Endodermal cell (in vitro differentiated cells): ENCODE results near the gene NT5DC1. TPM values are rescaled to one million over a fixed set of nuclear protein-coding genes. Genes with fewer than 3 reads are reported as not detected.

Experiments used
- DNase-seq: peaks from one replicate; pipeline ENCODE4 v3.0.0-alpha.2; 2017
- H3K27ac ChIP-seq: 2 replicates; pipeline ENCODE4 v1.5.1; 2013; ENCODE audit warnings: mild to moderate bottlenecking, low read depth, low read length, moderate library complexity
- H3K27me3 ChIP-seq: 2 replicates; pipeline ENCODE4 v1.6.1; 2013; ENCODE audit warnings: mild to moderate bottlenecking, low read length, moderate library complexity; ENCODE audit not compliant: insufficient read depth, control insufficient read depth, poor library complexity, severe bottlenecking
- H3K36me3 ChIP-seq: 2 replicates; pipeline ENCODE4 v1.7.0; 2013; ENCODE audit warnings: mild to moderate bottlenecking, low read length, moderate library complexity; ENCODE audit not compliant: control insufficient read depth, insufficient read depth
- H3K4me1 ChIP-seq: one replicate; pipeline ENCODE4 v1.7.0; 2013; ENCODE audit warnings: low read length; ENCODE audit not compliant: control insufficient read depth, insufficient read depth
- H3K4me3 ChIP-seq: 2 replicates; pipeline ENCODE4 v1.5.1; 2013; ENCODE audit warnings: mild to moderate bottlenecking, low read length, moderate library complexity
- H3K9ac ChIP-seq: 2 replicates; pipeline ENCODE4 v1.6.1; 2013; ENCODE audit warnings: mild to moderate bottlenecking, low read length, moderate library complexity; ENCODE audit not compliant: poor library complexity, severe bottlenecking; ENCODE audit errors: extremely low read depth
- H3K9me3 ChIP-seq: 2 replicates; pipeline ENCODE4 v1.6.1; 2013; ENCODE audit warnings: mild to moderate bottlenecking, low read length, moderate library complexity; ENCODE audit not compliant: control insufficient read depth
- H3K27ac Mint-ChIP-seq: 2 replicates; pipeline ENCODE4 v1.8.0; 2020; ENCODE audit warnings: mixed read lengths
- H3K27me3 Mint-ChIP-seq: 2 replicates; pipeline ENCODE4 v1.8.0; 2021; ENCODE audit warnings: mild to moderate bottlenecking, mixed read lengths; ENCODE audit not compliant: insufficient read depth
- H3K36me3 Mint-ChIP-seq: 2 replicates; pipeline ENCODE4 v1.8.0; 2020; ENCODE audit warnings: low read depth, mixed read lengths
- H3K4me1 Mint-ChIP-seq: 2 replicates; pipeline ENCODE4 v1.8.0; 2020; ENCODE audit warnings: mixed read lengths
- H3K4me3 Mint-ChIP-seq: 2 replicates; pipeline ENCODE4 v1.8.0; 2020; ENCODE audit warnings: mild to moderate bottlenecking, moderate library complexity, mixed read lengths
- H3K9me3 Mint-ChIP-seq: 2 replicates; pipeline ENCODE4 v1.8.0; 2020; ENCODE audit warnings: mild to moderate bottlenecking, mixed read lengths
- CTCF ChIP-seq: fragments of 200-600 bp; sonication (generic); conservative IDR thresholded peaks from 2 replicates; pipeline ENCODE4 v1.5.0; 2021; ENCODE audit warnings: antibody characterized with exemption, mild to moderate bottlenecking
- whole genome bisulfite sequencing, 2 experiments: methylation state at CpG; one replicate each; pipeline versions ENCODE4 v1.1.5 to v1.1.7; 2013; ENCODE audit warnings: missing lambda C conversion rate in 2 of 2, mixed read lengths in 1 of 2; ENCODE audit not compliant: insufficient coverage in 1 of 2, insufficient read length in 1 of 2; 5-methylcytosine and 5-hydroxymethylcytosine counted together
- total RNA-seq, 2 donors: library from RNA; stranded (reverse); fragmentation: NEBNext Ultra II Directional in 1 of 2; extraction: Animal tissue kit (Norgen Biotek cat#: 25700) in 1 of 2; gene quantifications; 2 replicates in 1 of 2; 3 replicates in 1 of 2; pipeline ENCODE4 v1.2.1, GENCODE V29; 2021

Gene NT5DC1
- total RNA-seq, 2 donors from 2014 or later, result 83.0 to 136 TPM

- Mint-ChIP-seq H3K27ac (no peak overlapping the region), H3K4me1 (peaks cover 15% of the 10 kb centered on the region), H3K27me3 (no peaks in the 10 kb centered on the region), H3K9me3 (no peaks in the 10 kb centered on the region), H3K4me3 (no peak overlapping the region), H3K36me3 (peaks cover 32% of the 10 kb centered on the region)
- Histone ChIP-seq H3K27me3 (no peaks in the 10 kb centered on the region), H3K27ac (no peak overlapping the region), H3K36me3 (peaks cover 47% of the 10 kb centered on the region), H3K4me1 (no peaks in the 10 kb centered on the region), H3K9me3 (no peaks in the 10 kb centered on the region), H3K9ac (no peak overlapping the region), H3K4me3 (no peak overlapping the region)
- no peak for TF ChIP-seq CTCF
- no peak for DNase-seq
- 63 to 84% methylated on average over 2 to 3 of the region's 3 CpGs for WGBS, 2 experiments
These were observed 32.8 kb downstream of the NT5DC1 start for GRCh38 chr6:116133453-116133852.

- peaks cover 21% of the 10 kb centered on the region for H3K4me1 Mint-ChIP-seq
- H3K36me3 ChIP-seq, result peaks cover 47% of the 10 kb centered on the region
These were observed 35.7 kb downstream of the NT5DC1 start for GRCh38 chr6:116136373-116136772.

GRCh38 chr6:116136933-116137340, 36.3 kb downstream of the NT5DC1 start:
- TF ChIP-seq CTCF, result no peak

More at GRCh38 chr6:116136373-116136772, 35.7 kb downstream of the NT5DC1 start:
- peak overlapping the region; percentile 78 for H3K27ac Mint-ChIP-seq
- Histone ChIP-seq H3K4me3 (no peak overlapping the region), H3K27me3 (no peaks in the 10 kb centered on the region), H3K27ac (no peak overlapping the region), H3K4me1 (peaks cover 1% of the 10 kb centered on the region), H3K9ac (no peak overlapping the region), H3K9me3 (no peaks in the 10 kb centered on the region)
- WGBS, 2 experiments, result no CpG with 5 or more reads among the region's 1 CpG
- H3K27me3 Mint-ChIP-seq, result no peaks in the 10 kb centered on the region
- no peak for TF ChIP-seq CTCF
- peaks cover 26% of the 10 kb centered on the region for H3K36me3 Mint-ChIP-seq
- no peak for DNase-seq
- no peak overlapping the region for H3K4me3 Mint-ChIP-seq
- H3K9me3 Mint-ChIP-seq, result no peaks in the 10 kb centered on the region

More at GRCh38 chr6:116136933-116137340, 36.3 kb downstream of the NT5DC1 start:
- Mint-ChIP-seq H3K4me3 (no peak overlapping the region), H3K27me3 (no peaks in the 10 kb centered on the region), H3K4me1 (peaks cover 24% of the 10 kb centered on the region), H3K36me3 (peaks cover 22% of the 10 kb centered on the region), H3K9me3 (no peaks in the 10 kb centered on the region), H3K27ac (peak overlapping the region; percentile 78)
- no peak overlapping the region for H3K4me3 ChIP-seq
- H3K9me3 ChIP-seq, result no peaks in the 10 kb centered on the region
- WGBS, 2 experiments, result 96% methylated on average over 5 of the region's 5 CpGs
- H3K9ac ChIP-seq, result no peak overlapping the region
- no peak overlapping the region for H3K27ac ChIP-seq
- peaks cover 2% of the 10 kb centered on the region for H3K4me1 ChIP-seq
- H3K36me3 ChIP-seq, result peaks cover 43% of the 10 kb centered on the region
- H3K27me3 ChIP-seq, result no peaks in the 10 kb centered on the region
- DNase-seq, result no peak
